NCI-H748 (cell line): ENCODE data around the gene ITIH3.
A peak's percentile ranks its signal among the peaks of the same experiment; 100 is the strongest.

ENCODE experiments used
- DNase-seq: peaks from one replicate; lab custom pipeline; 2025; ENCODE audit not compliant: unreplicated experiment; lab: John Stamatoyannopoulos, UW

ITIH3 gene

GRCh38 chr3:52843108-52843865, 48.7 kb downstream of the ITIH3 start:
- DNase-seq: no peak

- DNase-seq: no peak
Measured at GRCh38 chr3:52843881-52844280, 49.3 kb downstream of the ITIH3 start.

GRCh38 chr3:52844290-52844975, 49.8 kb downstream of the ITIH3 start:
- DNase-seq: no peak

GRCh38 chr3:52845157-52845556, 50.6 kb downstream of the ITIH3 start:
- DNase-seq: no peak

GRCh38 chr3:52845691-52846431, 51.3 kb downstream of the ITIH3 start:
- DNase-seq: no peak

GRCh38 chr3:52846432-52846965, 51.9 kb downstream of the ITIH3 start:
- DNase-seq: peak; percentile 15

- no peak for DNase-seq
Measured at GRCh38 chr3:52847241-52847640, 52.6 kb downstream of the ITIH3 start.

GRCh38 chr3:52847726-52848125, 53.1 kb downstream of the ITIH3 start:
- DNase-seq: no peak

GRCh38 chr3:52848617-52849016, 54.0 kb downstream of the ITIH3 start:
- DNase-seq: no peak

GRCh38 chr3:52849656-52850055, 55.1 kb downstream of the ITIH3 start:
- no peak for DNase-seq

- DNase-seq: peak; percentile 35
Measured at GRCh38 chr3:52851348-52851747, 56.8 kb downstream of the ITIH3 start.

GRCh38 chr3:52852419-52852818, 57.8 kb downstream of the ITIH3 start:
- DNase-seq: no peak

- no peak for DNase-seq
Measured at GRCh38 chr3:52854013-52854412, 59.4 kb downstream of the ITIH3 start.

GRCh38 chr3:52856666-52857065, 62.1 kb downstream of the ITIH3 start:
- no peak for DNase-seq

GRCh38 chr3:52857133-52857532, 62.5 kb downstream of the ITIH3 start:
- no peak for DNase-seq

- no peak for DNase-seq
Measured at GRCh38 chr3:52857864-52858263, 63.3 kb downstream of the ITIH3 start.
